GM13976 (cell line): ENCODE results near the gene RPRD1B.

Source experiments
- DNase-seq: peaks from one replicate; pipeline ENCODE4 v3.0.0; 2012; ENCODE audit warnings: low spot score
- CTCF ChIP-seq: IDR thresholded peaks from 2 replicates; pipeline ENCODE4 v1.5.1; 2012; ENCODE audit warnings: borderline replicate concordance, mild to moderate bottlenecking; ENCODE audit not compliant: insufficient read depth; ENCODE audit errors: extremely low read depth, missing control alignments, control extremely low read depth
- in situ Hi-C: fragments of 300-500 bp; cut with MboI; formaldehyde crosslinking; loops from one replicate; pipeline ENCODE4 v1.12.0; 2022; ENCODE audit warnings: low sequenced_read_pairs, mixed read lengths, inconsistent platforms; ENCODE audit not compliant: unreplicated experiment

The RPRD1B gene

DNA sequence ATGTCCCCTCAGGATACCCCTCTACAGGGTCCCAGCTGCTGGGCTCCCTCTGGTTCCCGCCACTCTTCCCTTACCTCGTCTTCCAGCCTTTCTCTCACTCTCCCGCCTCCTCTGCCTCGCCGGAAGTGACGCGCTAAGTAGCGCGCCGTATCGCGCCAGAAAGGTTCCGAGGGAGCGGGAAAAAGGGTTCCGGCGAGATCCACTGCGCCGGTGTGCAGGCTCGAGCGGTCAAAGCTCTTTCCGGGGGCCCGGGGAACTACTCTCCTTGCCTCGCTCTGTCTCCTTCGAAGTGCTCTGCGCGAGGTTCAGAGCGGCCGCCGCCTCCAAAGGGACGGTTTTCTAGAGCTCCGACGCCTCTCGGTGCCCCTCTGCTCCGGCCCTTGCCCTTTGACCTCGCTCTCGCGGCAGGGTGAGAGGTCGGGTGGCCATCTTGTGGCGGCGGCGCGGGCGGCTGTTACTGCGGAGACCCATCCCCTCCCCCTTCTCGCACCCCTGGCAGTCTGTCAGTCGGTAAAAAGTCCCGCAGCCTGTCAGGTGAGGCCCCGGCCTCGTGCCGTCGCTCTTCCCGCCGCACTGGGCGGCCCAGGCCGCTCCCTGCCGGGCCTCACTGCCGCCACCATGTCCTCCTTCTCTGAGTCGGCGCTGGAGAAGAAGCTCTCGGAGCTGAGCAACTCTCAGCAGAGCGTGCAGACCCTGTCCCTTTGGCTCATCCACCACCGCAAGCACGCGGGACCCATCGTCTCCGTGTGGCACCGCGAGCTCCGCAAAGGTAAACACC lies at the start of gene RPRD1B, which contains the start of gene TTI1:
Gene RPRD1B, plus strand, starts transcription at position 417 of the 778 bp plus-strand sequence. Its CDS starts 202 bp downstream, at position 619.
Gene TTI1, minus strand, starts transcription at position 127 of the 778 bp plus-strand sequence. CDS start 19,640 bp downstream, outside the sequence.
- in situ Hi-C loops = no loop called here

DNA sequence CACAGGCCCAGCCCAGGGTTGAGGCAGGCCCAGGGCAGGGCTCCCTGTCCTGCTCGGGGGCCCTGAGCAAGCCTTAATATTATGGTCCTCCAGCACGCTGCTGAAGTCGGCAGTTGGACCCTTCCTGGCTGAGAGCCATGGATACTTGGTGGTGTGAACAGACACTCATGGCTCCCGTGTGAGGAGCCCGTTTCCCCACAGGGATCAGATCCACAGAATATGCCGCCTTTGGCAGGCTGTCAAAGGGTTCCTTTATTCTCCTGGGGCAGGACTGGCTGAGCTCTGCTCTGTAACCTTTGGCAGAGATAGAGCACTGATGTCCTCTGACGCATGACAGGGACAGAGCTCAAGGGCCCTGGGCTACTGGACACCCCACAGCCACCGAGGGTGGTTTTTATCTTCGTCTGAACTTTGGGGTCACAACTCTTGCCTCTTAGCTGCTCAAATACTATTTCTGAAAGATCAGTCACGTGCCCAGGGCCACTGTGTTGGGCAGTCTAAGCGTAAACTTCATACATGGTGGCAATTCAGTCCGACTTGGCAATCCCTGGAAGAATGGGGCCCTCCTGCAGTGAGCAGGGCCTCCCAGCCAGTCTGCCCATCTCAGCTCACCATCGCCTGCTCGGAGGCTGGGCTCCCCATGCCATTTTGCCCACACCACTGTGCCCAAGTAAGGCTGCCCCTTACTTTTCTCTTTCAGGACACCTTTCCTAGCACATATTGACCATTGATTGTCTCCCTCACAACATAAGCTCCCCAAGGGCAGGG lies 49.3 kb upstream of the RPRD1B start:
- in situ Hi-C loops = no loop called here
- no peak for TF ChIP-seq CTCF
- DNase-seq = no peak

More for the DNA sequence above, at the start of gene RPRD1B, which contains the start of gene TTI1:
- no peak for TF ChIP-seq CTCF
- DNase-seq = peak; percentile 90

GRCh38 chr20:37986044-37986858 lies 47.3 kb upstream of the RPRD1B start:
- TF ChIP-seq CTCF = no peak
- DNase-seq = no peak
- in situ Hi-C loops = no loop called here

- no peak for DNase-seq
- no peak for TF ChIP-seq CTCF
- in situ Hi-C loops = no loop called here
Observed at GRCh38 chr20:37986873-37987601, 46.5 kb upstream of the RPRD1B start.

- no peak for TF ChIP-seq CTCF
- in situ Hi-C loops = no loop called here
- DNase-seq = no peak
Observed at GRCh38 chr20:37987602-37988290, 45.8 kb upstream of the RPRD1B start.
